Keratinocyte (primary cell): Measurements from ENCODE around the gene PCDH9.

Experiments used
- CTCF ChIP-seq, 3 experiments: IDR thresholded peaks in 1 of 3; conservative IDR thresholded peaks in 1 of 3; optimal IDR thresholded peaks in 1 of 3; 2 replicates in 2 of 3; 3 replicates in 1 of 3; pipeline versions ENCODE3 to v1.5.1; 2011; ENCODE audit warnings: low read length in 3 of 3, mild to moderate bottlenecking in 3 of 3, moderate library complexity in 2 of 3, control low read depth in 1 of 3, inconsistent platforms in 1 of 3; ENCODE audit not compliant: insufficient read depth in 2 of 3; ENCODE audit errors: extremely low read depth in 1 of 3
- EZH2 ChIP-seq: IDR thresholded peaks from one replicate; pipeline ENCODE4 v1.6.1; 2012; ENCODE audit warnings: inconsistent platforms, mild to moderate bottlenecking, low read length, moderate library complexity

DNA sequence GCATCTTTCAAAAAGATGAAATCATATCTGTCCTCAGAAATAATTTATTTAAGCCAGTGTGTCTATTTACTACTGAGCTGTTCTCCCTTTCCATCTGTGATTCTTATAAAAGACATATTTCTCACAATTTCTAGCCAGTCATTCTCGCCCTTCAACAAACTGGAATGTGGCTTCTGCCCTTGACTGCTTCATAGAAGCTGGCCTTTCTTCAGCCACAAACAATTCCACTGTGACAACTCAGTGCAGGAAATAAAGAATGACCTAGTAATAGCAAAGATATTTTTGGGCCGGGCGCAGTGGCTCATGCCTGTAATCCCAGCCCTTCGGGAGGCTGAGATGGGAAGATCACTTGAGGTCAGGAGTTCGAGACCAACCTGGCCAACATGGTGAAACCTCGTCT is 655.5 kb downstream of the PCDH9 start:
- TF ChIP-seq CTCF (optimal IDR thresholded peaks at IDR 0.05 in 1 of 3, IDR thresholded peaks at IDR 0.05 in 1 of 3, conservative IDR thresholded peaks at IDR 0.05 in 1 of 3; ENCODE audit: extremely low read depth in 1 of 3, insufficient read depth in 2 of 3, low read length in 3 of 3) = no peak
- TF ChIP-seq EZH2 = no peak
